MCF 10A (cell line): ENCODE measurements around the gene KCNK4. TPM values are rescaled to one million over a fixed set of nuclear protein-coding genes. Genes with fewer than 3 reads are reported as not detected.

Experiments
- BruUV-seq: library from RNA; stranded (reverse); fragments of 400-500 nt; replicated peaks from 2 replicates; lab custom pipeline; 2021; lab: Mats Ljungman, UMichigan
- CTCF ChIA-PET: fragments of 300-600 bp; sonication (Branson Sonifier 250); formaldehyde crosslinking; extraction: SDS; loops from one replicate; lab custom pipeline; 2021; ENCODE audit warnings: antibody characterized with exemption, inconsistent platforms; lab: Yijun Ruan, JAX
- POLR2A ChIA-PET: fragments of 300-600, 350-650 bp; sonication (Branson Sonifier 250); formaldehyde crosslinking; extraction: SDS; loops from one replicate; lab custom pipeline; 2020; ENCODE audit warnings: antibody characterized with exemption, inconsistent platforms; lab: Yijun Ruan, JAX
- DNase-seq: peaks from one replicate; pipeline ENCODE4 v3.0.0-alpha.2; 2018; ENCODE audit not compliant: unreplicated experiment
- H3K27ac Mint-ChIP-seq: one replicate; pipeline ENCODE4 v1.8.0; 2022; ENCODE audit warnings: mild to moderate bottlenecking, low read depth, mixed read lengths; ENCODE audit not compliant: unreplicated experiment
- H3K27me3 Mint-ChIP-seq: one replicate; pipeline ENCODE4 v1.8.0; 2022; ENCODE audit warnings: mixed read lengths; ENCODE audit not compliant: insufficient read depth, unreplicated experiment
- H3K36me3 Mint-ChIP-seq: one replicate; pipeline ENCODE4 v1.8.0; 2022; ENCODE audit warnings: mild to moderate bottlenecking, moderate library complexity, mixed read lengths; ENCODE audit not compliant: insufficient read depth, unreplicated experiment
- H3K4me1 Mint-ChIP-seq: one replicate; pipeline ENCODE4 v1.8.0; 2022; ENCODE audit warnings: mixed read lengths; ENCODE audit not compliant: insufficient read depth, unreplicated experiment
- H3K4me3 Mint-ChIP-seq: one replicate; pipeline ENCODE4 v1.8.0; 2022; ENCODE audit warnings: mild to moderate bottlenecking, moderate library complexity, mixed read lengths; ENCODE audit not compliant: unreplicated experiment
- H3K9me3 Mint-ChIP-seq: one replicate; pipeline ENCODE4 v1.8.0; 2022; ENCODE audit warnings: mixed read lengths; ENCODE audit not compliant: unreplicated experiment
- CTCF ChIP-seq: fragments of 200-600 bp; IDR thresholded peaks from one replicate; pipeline ENCODE4 v1.8.0; 2022; ENCODE audit warnings: antibody characterized with exemption, mild to moderate bottlenecking; ENCODE audit not compliant: unreplicated experiment
- intact Hi-C: fragments of 100-400 bp; cut with micrococcal nuclease; formaldehyde crosslinking; loops from 2 replicates; pipeline ENCODE4 v1.14.1; 2022
- total RNA-seq: library from RNA; stranded (reverse); gene quantifications from 2 replicates; pipeline ENCODE4 v1.2.3, GENCODE V29; 2022

KCNK4 gene
- total RNA-seq, 1 experiment from 2014 or later = not detected

DNA sequence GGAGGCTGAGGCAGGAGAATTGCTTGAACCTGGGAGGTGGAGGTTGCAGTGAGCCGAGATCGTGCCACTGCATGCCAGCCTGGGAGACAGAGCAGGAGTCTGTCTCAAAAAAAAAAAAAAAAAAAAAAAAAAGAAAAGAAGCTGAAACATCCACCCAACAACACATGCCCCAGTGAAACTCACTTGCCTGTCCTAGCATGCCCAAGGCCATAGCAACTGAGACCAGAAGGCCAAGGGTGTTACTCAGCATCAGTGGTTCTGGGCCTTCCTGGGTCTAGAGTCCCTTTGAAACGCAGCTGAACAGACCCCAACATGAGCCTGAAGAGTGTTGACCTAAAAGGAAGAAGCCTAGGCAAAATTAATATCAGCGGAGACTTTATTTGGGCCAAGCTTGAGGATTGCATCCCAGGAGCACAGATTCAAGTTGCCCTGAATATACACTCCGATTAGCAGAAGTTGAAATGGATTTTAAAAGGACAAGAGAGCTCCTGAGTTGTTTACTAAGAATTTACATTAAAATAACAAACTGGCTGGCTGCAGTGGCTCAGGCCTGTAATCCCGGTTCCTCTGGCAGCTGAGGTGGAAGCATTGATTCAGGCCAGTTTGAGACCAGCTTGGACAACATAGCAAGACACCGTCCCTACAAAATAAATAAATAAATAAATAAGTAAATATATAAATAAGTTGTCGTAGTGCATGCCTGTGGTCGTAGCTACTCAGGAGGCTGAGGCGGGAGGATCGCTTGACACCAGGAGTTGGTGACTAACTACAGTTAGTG is 33.8 kb downstream of the KCNK4 start:
- intact Hi-C loops = no loop called here
- peaks cover 28% of the 10 kb centered on the region for H3K4me1 Mint-ChIP-seq
- DNase-seq = peak; percentile 90
- peaks cover 24% of the 10 kb centered on the region for H3K36me3 Mint-ChIP-seq
- ChIA-PET CTCF (interaction anchor here (0.9 to 4.5 kb wide), 6 partner anchors 8 to 32 kb away, joined by 3 to 32 read pairs (median 4); no protein-coding TSS in a partner anchor), POLR2A (interaction anchor here (0.7 to 5.3 kb wide), 11 partner anchors 8 to 530 kb away, joined by 3 to 89 read pairs (median 7); partner anchors contain the start of genes ESRRA and RPS6KA4)
- TF ChIP-seq CTCF = no peak
- H3K4me3 Mint-ChIP-seq = peak overlapping the region; percentile 7
- H3K27ac Mint-ChIP-seq = peak overlapping the region; percentile 94
- BruUV-seq = no TSS peak
- no peaks in the 10 kb centered on the region for H3K9me3 Mint-ChIP-seq
- H3K27me3 Mint-ChIP-seq = no peaks in the 10 kb centered on the region

DNA sequence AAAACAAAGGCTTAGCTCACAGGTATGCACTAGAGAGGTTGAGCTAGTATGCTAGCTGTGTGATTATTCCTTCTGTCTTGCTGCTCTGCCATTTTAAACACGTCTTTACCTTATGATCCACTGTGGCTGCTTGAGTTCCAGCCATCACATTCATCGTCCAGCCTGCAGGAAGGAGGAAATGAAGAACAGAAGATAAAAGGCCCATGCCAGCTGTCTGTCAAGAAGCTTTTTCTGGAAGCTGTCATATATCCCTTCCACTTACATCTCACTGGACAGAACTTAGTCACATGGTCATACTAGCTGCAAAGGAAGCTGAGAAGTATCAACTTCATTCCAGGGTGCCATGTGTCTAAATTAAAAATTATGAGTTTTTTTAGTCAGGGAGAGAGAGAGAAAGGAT is 36.3 kb downstream of the KCNK4 start:
- Mint-ChIP-seq H3K9me3 (no peaks in the 10 kb centered on the region), H3K4me3 (no peak overlapping the region), H3K27me3 (no peaks in the 10 kb centered on the region), H3K36me3 (peaks cover 8% of the 10 kb centered on the region), H3K4me1 (peaks cover 14% of the 10 kb centered on the region), H3K27ac (no peak overlapping the region)
- no TSS peak for BruUV-seq
- no peak for DNase-seq
- POLR2A ChIA-PET = interaction anchor here (0.6 to 1.6 kb wide), 3 partner anchors 9 to 14 kb away, joined by 3 to 5 read pairs (median 4); partner anchors contain the start of genes PRDX5 and TRMT112
- intact Hi-C loops = no loop called here
- CTCF ChIA-PET = interaction anchor here (0.5 to 1.5 kb wide), 3 partner anchors 10 to 1776 kb away, joined by 3 to 7 read pairs (median 5); partner anchors contain the start of genes PRDX5 and TRMT112
- no peak for TF ChIP-seq CTCF

DNA sequence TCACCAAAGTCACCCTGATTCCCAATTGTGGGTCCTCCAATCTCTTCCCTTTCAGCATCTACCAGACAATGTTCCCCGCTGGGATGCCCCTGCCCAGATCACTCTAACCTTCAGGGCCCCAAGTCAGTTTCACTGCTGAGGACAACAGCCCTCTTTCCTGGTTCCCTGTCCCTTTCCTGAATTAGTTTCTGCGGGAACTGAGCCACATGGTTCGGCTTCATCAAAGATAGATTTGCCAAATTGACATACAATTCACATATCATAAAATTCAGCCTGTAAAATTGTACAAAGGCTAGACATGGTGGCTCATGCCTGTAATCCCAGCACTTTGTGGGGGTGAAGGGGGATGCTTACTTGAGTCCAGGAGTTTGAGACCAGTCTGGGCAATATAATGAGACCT is 36.9 kb downstream of the KCNK4 start:
- Mint-ChIP-seq H3K4me3 (no peak overlapping the region), H3K27me3 (no peaks in the 10 kb centered on the region), H3K4me1 (peaks cover 14% of the 10 kb centered on the region), H3K9me3 (no peaks in the 10 kb centered on the region), H3K36me3 (peaks cover 2% of the 10 kb centered on the region), H3K27ac (no peak overlapping the region)
- TF ChIP-seq CTCF = no peak
- BruUV-seq = no TSS peak
- DNase-seq = no peak
- CTCF ChIA-PET = interaction anchor here (1.5 kb wide), 1 partner anchor 23 kb away, joined by 5 read pairs; no protein-coding TSS in a partner anchor
- intact Hi-C loops = no loop called here
- POLR2A ChIA-PET = interaction anchor here (1.6 kb wide), 1 partner anchor 10 kb away, joined by 4 read pairs; the partner anchor contains the start of gene PRDX5

DNA sequence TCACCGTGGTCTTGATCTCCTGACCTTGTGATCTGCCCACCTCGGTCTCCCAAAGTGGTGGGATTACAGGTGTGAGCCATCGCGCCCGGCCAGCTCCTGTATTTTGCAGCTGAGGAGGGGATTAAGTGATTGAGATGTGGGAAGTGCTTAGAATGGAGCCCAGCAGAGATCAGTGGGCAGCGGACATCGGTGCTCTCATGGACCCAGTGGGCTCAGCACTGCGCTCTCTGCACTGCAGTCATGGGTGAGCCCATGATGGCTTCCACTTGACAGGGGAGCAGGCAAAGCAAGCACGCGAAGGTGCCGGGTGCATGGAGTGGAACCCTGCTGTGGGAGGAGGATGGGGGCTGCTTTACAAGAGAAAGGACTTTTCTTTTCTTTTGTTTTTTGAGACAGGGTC is 39.8 kb downstream of the KCNK4 start:
- CTCF ChIA-PET = interaction anchor here (0.6 to 11.4 kb wide), 15 partner anchors 8 to 426 kb away, joined by 3 to 135 read pairs (median 5); partner anchors contain the start of genes CATSPERZ, ESRRA, PRDX5 and TRMT112
- H3K9me3 Mint-ChIP-seq = no peaks in the 10 kb centered on the region
- POLR2A ChIA-PET = interaction anchor here (0.8 to 15.4 kb wide), 16 partner anchors 7 to 150 kb away, joined by 3 to 285 read pairs (median 6); partner anchors contain the start of genes ESRRA, FKBP2, PPP1R14B and PRDX5
- no peak for TF ChIP-seq CTCF
- intact Hi-C loops = loop anchor here (1.0 kb wide), 1 partner anchor 13 kb away; the partner anchor contains the start of gene PRDX5
- no peaks in the 10 kb centered on the region for H3K27me3 Mint-ChIP-seq
- no peak for DNase-seq
- no peak overlapping the region for H3K4me3 Mint-ChIP-seq
- peak overlapping the region; percentile 61 for H3K27ac Mint-ChIP-seq
- BruUV-seq = no TSS peak
- peaks cover 20% of the 10 kb centered on the region for H3K4me1 Mint-ChIP-seq
- H3K36me3 Mint-ChIP-seq = no peaks in the 10 kb centered on the region
